Upper lobe of left lung (tissue), 6 donors: ENCODE results near the gene XRCC4. TPM values are rescaled to one million over a fixed set of nuclear protein-coding genes. Genes with fewer than 3 reads are reported as not detected.
A peak's percentile ranks its signal among the peaks of the same experiment; 100 is the strongest.
"Not testable (repeated sequence)": the region's sequence is repeated elsewhere in the genome, so short reads cannot be mapped to it uniquely, and the experiment has no call there.

Source experiments
- ATAC-seq, 2 donors: fragments of 200-7000 bp; cut with Tn5 transposase; one replicate each; pipeline ENCODE4 v1.9.1; 2022; ENCODE audit warnings: mild to moderate bottlenecking in 2 of 2, moderate library complexity in 2 of 2; ENCODE audit not compliant: low FRiP score in 2 of 2
- DNase-seq, 2 donors: peaks; one replicate each; pipeline ENCODE4 v3.0.0-alpha.2; 2019 to 2020
- H3K27ac ChIP-seq, 4 donors: fragments of 200-600 bp; sonication (generic); one replicate each; pipeline ENCODE4 v1.5.1; 2016 to 2019
- H3K27me3 ChIP-seq, 4 donors: fragments of 200-600 bp; sonication (generic); one replicate each; pipeline ENCODE4 v1.5.1; 2017 to 2019
- H3K36me3 ChIP-seq, 4 donors: fragments of 200-600 bp; sonication (generic); one replicate each; pipeline ENCODE4 v1.5.1; 2016 to 2019
- H3K4me1 ChIP-seq, 4 donors: fragments of 200-600 bp; sonication (generic); one replicate each; pipeline ENCODE4 v1.5.1; 2018 to 2019
- H3K4me3 ChIP-seq, 4 donors: fragments of 200-600 bp; sonication (generic); one replicate each; pipeline ENCODE4 v1.5.1; 2017 to 2019; ENCODE audit warnings: mild to moderate bottlenecking in 2 of 4, moderate library complexity in 1 of 4
- H3K9me3 ChIP-seq, 4 donors: fragments of 200-600 bp; sonication (generic); one replicate each; pipeline ENCODE4 v1.5.1; 2018 to 2019
- CTCF ChIP-seq, 6 experiments: fragments of 450-650 bp in 4 of 6; fragments of 200-600 bp in 2 of 6; sonication (generic) in 2 of 6; IDR thresholded peaks; one replicate each; pipeline ENCODE4 v1.5.1; 2016 to 2019; ENCODE audit warnings: antibody characterized with exemption in 6 of 6
- EP300 ChIP-seq, 4 donors: sonication (generic); formaldehyde crosslinking; IDR thresholded peaks; one replicate each; pipeline ENCODE4 v1.5.1; 2017; ENCODE audit warnings: antibody characterized with exemption in 4 of 4, control low read depth in 2 of 4
- POLR2A ChIP-seq, 4 donors: fragments of 450-650 bp; IDR thresholded peaks; one replicate each; pipeline ENCODE4 v1.5.1; 2016 to 2017; ENCODE audit warnings: antibody characterized with exemption in 4 of 4, mild to moderate bottlenecking in 2 of 4
- POLR2AphosphoS5 ChIP-seq, 2 donors: sonication (generic); formaldehyde crosslinking; IDR thresholded peaks; one replicate each; pipeline ENCODE4 v1.5.1; 2017; ENCODE audit warnings: antibody characterized with exemption in 2 of 2
- WGBS, 2 donors: methylation state at CpG; one replicate each; pipeline ENCODE4 v1.1.5; 2017 to 2018; 5-methylcytosine and 5-hydroxymethylcytosine counted together
- total RNA-seq, 6 donors: library from RNA; depleted of rRNA in 4 of 6; stranded (reverse); fragments of >200 nt in 4 of 6; gene quantifications; one replicate each; pipeline versions ENCODE4 v1.1.0 to v1.2.1, GENCODE V29; 2016 to 2021
- donor health status: DM: no; HTN: no; CAD: no; lungs with moderate emphysema.
- donor health status: DM: no; HTN: yes; CAD: no; lungs with severe emphysema.

The XRCC4 gene
- total RNA-seq, 6 donors from 2014 or later, result 4.4 to 11.8 (median 7.7) TPM

DNA sequence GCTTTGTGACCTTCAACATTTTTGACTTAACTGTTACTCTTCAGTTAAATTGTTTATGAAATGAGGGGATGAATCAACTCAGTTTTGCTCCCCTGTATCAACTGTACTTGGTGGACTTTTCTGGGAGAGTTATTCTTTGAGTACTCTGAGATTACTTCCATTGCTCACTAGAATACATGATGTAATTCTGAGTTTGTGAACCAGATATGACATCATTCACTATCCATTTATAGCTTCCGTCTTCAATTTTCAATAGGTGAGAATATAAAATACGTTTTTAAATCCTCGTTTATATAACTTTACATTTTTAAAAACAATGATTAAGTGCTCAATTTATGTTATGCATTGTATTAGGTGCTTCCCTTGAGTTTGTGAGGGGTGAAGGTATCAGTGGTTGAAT, 71.0 kb downstream of the XRCC4 start:
- no peak for DNase-seq
- Histone ChIP-seq H3K27me3 (no peaks in the 10 kb centered on the region), H3K4me3 (no peak overlapping the region), H3K27ac (no peak overlapping the region), H3K4me1 (no peaks in the 10 kb centered on the region), H3K9me3 (no peaks in the 10 kb centered on the region), H3K36me3 (no peaks in the 10 kb centered on the region)
- ATAC-seq, result no peak
- 94 to 99% methylated on average over 3 of the region's 3 CpGs for WGBS, 2 donors
- TF ChIP-seq CTCF (IDR thresholded peaks at IDR 0.05) (no peak), POLR2AphosphoS5 (IDR thresholded peaks at IDR 0.05) (no peak), EP300 (IDR thresholded peaks at IDR 0.05) (no peak), POLR2A (IDR thresholded peaks at IDR 0.05) (no peak)

GRCh38 chr5:83149671-83150070, 72.3 kb downstream of the XRCC4 start:
- ATAC-seq (no peak), DNase-seq (no peak)
- no peak for TF ChIP-seq POLR2A (IDR thresholded peaks at IDR 0.05)
- no peaks in the 10 kb centered on the region for H3K27me3 ChIP-seq
- H3K27ac ChIP-seq, result no peak overlapping the region
- no peaks in the 10 kb centered on the region for H3K36me3 ChIP-seq
- H3K4me3 ChIP-seq, result no peak overlapping the region
- H3K9me3 ChIP-seq, result no peaks in the 10 kb centered on the region
- H3K4me1 ChIP-seq, result no peaks in the 10 kb centered on the region

DNA sequence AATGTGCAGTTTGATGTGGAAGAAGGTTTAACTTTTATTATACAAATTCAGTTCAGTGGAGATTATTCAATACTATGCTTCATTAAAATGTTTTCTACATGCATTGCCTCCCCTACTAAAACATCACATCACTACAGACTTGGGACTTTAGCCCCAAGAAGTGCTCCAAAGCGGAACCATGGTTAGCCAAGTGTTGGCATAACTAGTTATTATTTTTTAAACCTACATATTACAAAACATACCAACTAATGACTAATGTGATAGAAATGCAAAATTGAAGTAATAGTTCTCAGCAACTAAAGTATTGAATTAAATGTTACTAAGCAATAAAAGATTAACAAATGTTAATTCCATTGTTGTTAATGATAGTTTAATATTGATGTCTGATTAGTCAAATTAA, 74.5 kb downstream of the XRCC4 start:
- TF ChIP-seq POLR2A (IDR thresholded peaks at IDR 0.05) (no peak), CTCF (IDR thresholded peaks at IDR 0.05) (no peak), POLR2AphosphoS5 (IDR thresholded peaks at IDR 0.05) (no peak), EP300 (IDR thresholded peaks at IDR 0.05) (no peak)

GRCh38 chr5:83152996-83153395, 75.6 kb downstream of the XRCC4 start:
- not testable (repeated sequence) for DNase-seq, ATAC-seq, H3K9me3 ChIP-seq, H3K36me3 ChIP-seq, H3K4me1 ChIP-seq, H3K4me3 ChIP-seq, H3K27me3 ChIP-seq, H3K27ac ChIP-seq
- WGBS, 2 donors, result 83 to 86% methylated on average over 4 of the region's 4 CpGs

More for the DNA sequence above, 74.5 kb downstream of the XRCC4 start:
- DNase-seq (no peak), ATAC-seq (no peak)
- H3K4me1 ChIP-seq, result no peaks in the 10 kb centered on the region
- no peak overlapping the region for H3K4me3 ChIP-seq
- H3K27me3 ChIP-seq, result no peaks in the 10 kb centered on the region
- no peaks in the 10 kb centered on the region for H3K9me3 ChIP-seq
- H3K36me3 ChIP-seq, result no peaks in the 10 kb centered on the region
- no peak overlapping the region for H3K27ac ChIP-seq
- WGBS, 2 donors, result 100% methylated on average over 1 of the region's 1 CpG

DNA sequence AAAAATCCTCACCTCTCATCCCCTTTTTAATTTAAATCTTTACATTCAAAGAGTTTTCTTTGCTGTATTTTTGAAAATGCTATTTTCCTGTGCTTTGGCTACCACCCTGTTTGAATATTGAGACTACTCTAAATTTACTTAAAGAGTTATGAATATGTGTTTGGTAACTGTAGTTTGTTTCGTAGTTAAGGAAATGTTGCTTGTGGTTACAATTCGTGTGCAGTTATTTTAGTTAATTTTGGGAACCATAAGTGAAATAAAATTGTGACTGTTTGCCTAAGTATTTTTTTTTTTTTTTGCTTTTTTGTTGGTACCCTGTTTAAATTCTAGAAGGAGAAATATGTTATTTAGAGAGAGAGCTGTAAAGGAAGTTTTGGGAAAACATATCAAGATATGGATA, 78.7 kb downstream of the XRCC4 start:
- 68 to 87% methylated on average over 2 of the region's 2 CpGs for WGBS, 2 donors
- ATAC-seq (no peak), DNase-seq (no peak)
- H3K27ac ChIP-seq, result no peak overlapping the region
- H3K27me3 ChIP-seq, result no peaks in the 10 kb centered on the region
- H3K4me3 ChIP-seq, result no peak overlapping the region
- no peaks in the 10 kb centered on the region for H3K9me3 ChIP-seq
- TF ChIP-seq POLR2A (IDR thresholded peaks at IDR 0.05) (no peak), EP300 (IDR thresholded peaks at IDR 0.05) (no peak), POLR2AphosphoS5 (IDR thresholded peaks at IDR 0.05) (no peak), CTCF (IDR thresholded peaks at IDR 0.05) (no peak)
- no peaks in the 10 kb centered on the region for H3K4me1 ChIP-seq
- no peaks in the 10 kb centered on the region for H3K36me3 ChIP-seq

DNA sequence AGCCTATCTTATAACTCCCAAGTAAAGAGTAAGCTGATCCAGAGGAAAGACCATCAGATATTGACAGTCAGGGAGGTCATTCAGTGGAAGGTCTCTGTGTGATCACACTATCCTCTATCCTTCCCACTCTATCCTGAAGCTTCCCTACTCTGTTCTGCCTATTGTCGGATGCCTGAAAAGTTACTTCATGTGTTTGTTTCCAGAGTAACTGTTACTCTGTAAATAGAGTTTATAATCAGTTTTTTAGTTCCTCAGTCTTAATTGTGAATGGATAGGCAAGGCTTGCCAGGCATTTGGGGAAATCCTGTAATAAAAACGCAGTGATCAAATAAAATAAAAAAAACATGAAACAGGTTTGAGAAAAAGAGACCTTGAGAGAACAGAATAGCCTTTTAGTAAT, 79.8 kb downstream of the XRCC4 start:
- H3K27ac ChIP-seq, result no peak overlapping the region
- 38 to 57% methylated on average over 2 of the region's 2 CpGs for WGBS, 2 donors
- no peak overlapping the region for H3K4me3 ChIP-seq
- ATAC-seq, result peak in 1 of 2 donors; percentile 68
- H3K4me1 ChIP-seq, result no peaks in the 10 kb centered on the region
- H3K9me3 ChIP-seq, result no peaks in the 10 kb centered on the region
- H3K27me3 ChIP-seq, result no peaks in the 10 kb centered on the region
- DNase-seq, result no peak
- TF ChIP-seq POLR2A (IDR thresholded peaks at IDR 0.05) (no peak), EP300 (IDR thresholded peaks at IDR 0.05) (no peak), POLR2AphosphoS5 (IDR thresholded peaks at IDR 0.05) (no peak), CTCF (IDR thresholded peaks at IDR 0.05) (no peak)
- no peaks in the 10 kb centered on the region for H3K36me3 ChIP-seq
